Measurements from ENCODE around the gene NOTCH1.

GRCh38 chr9:136566901-136567300 lies 21.1 kb upstream of the NOTCH1 start:
- TF ChIP-seq CTCF (IDR thresholded peaks at IDR 0.05; ENCODE audit: insufficient read depth, low read length) (no peak), POLR2AphosphoS5 (IDR thresholded peaks at IDR 0.05; ENCODE audit: low read depth) (no peak), REST (IDR thresholded peaks at IDR 0.05; ENCODE audit: insufficient replicate concordance, low read depth) (no peak), GABPA (IDR thresholded peaks at IDR 0.05; ENCODE audit: low read depth) (no peak), SPI1 (IDR thresholded peaks at IDR 0.05; ENCODE audit: borderline replicate concordance, low read depth) (no peak)

All from HL-60 (cell line).